K562 (cell line): ENCODE results near the gene VTCN1. TPM values are rescaled to one million over a fixed set of nuclear protein-coding genes. Genes with fewer than 3 reads are reported as not detected.

ENCODE experiments used
- ARID1B ChIP-seq: fragments of 450-650 bp; IDR thresholded peaks from 2 replicates; pipeline ENCODE4 v1.6.1; 2016; ENCODE audit warnings: antibody characterized with exemption, mild to moderate bottlenecking, inconsistent platforms
- E2F1 ChIP-seq: sonication (generic); formaldehyde crosslinking; IDR thresholded peaks from 2 replicates; pipeline ENCODE4 v1.8.1; 2023; ENCODE audit warnings: mild to moderate bottlenecking, missing genetic modification reagents, moderate library complexity
- HNRNPL ChIP-seq: fragments of 200-400 bp; formaldehyde crosslinking; IDR thresholded peaks from 2 replicates; pipeline ENCODE4 v1.6.1; 2017; ENCODE audit warnings: low read depth, mild to moderate bottlenecking, low read length
- JUND ChIP-seq, 2 experiments: IDR thresholded peaks; 2 replicates in 1 of 2; 3 replicates in 1 of 2; pipeline ENCODE4 v1.6.1; 2011; ENCODE audit warnings: borderline replicate concordance in 2 of 2, low read depth in 2 of 2, low read length in 2 of 2, improper control_type of control experiment in 1 of 2, missing biosample characterization in 1 of 2, missing genetic modification characterization in 1 of 2, missing genetic modification reagents in 1 of 2
- NFE2 ChIP-seq: IDR thresholded peaks from 2 replicates; pipeline ENCODE4 v1.6.1; 2014; ENCODE audit warnings: antibody characterized with exemption, low read depth
- NFIC ChIP-seq: fragments of 450-650 bp; IDR thresholded peaks from 2 replicates; pipeline ENCODE4 v1.6.1; 2017; ENCODE audit warnings: mild to moderate bottlenecking, inconsistent platforms
- POLR2B ChIP-seq: fragments of 450-650 bp; IDR thresholded peaks from 2 replicates; pipeline ENCODE4 v1.6.1; 2018; ENCODE audit warnings: low read depth; ENCODE audit not compliant: partially characterized antibody
- SAP30 ChIP-seq: fragments of 200-600 bp; sonication (generic); IDR thresholded peaks from 2 replicates; pipeline ENCODE4 v1.6.1; 2012; ENCODE audit warnings: borderline replicate concordance, low read depth, mild to moderate bottlenecking, moderate library complexity, low read length, control low read depth, inconsistent platforms; ENCODE audit not compliant: insufficient read depth, poor library complexity, severe bottlenecking
- ZNF318 ChIP-seq, 2 experiments: fragments of 450-650 bp; IDR thresholded peaks; 2 replicates each; pipeline ENCODE4 v1.6.1; 2016; ENCODE audit warnings: mild to moderate bottlenecking in 2 of 2, borderline replicate concordance in 1 of 2, low read depth in 1 of 2, moderate library complexity in 1 of 2
- ZNF445 ChIP-seq: fragments of 250-450 bp; sonication (Bioruptor Pico); IDR thresholded peaks from 2 replicates; pipeline ENCODE4 v1.4.0; 2020; ENCODE audit warnings: low read depth, mild to moderate bottlenecking, moderate library complexity
- polyA plus RNA-seq, 8 experiments: library from polyadenylated mRNA; depleted of rRNA in 4 of 8; stranded (reverse) in 5 of 8; unstranded in 3 of 8; fragments of >200 nt; fragmentation: Nextera tagmentation in 2 of 8; fragmentation: Illumina TruSeq in 1 of 8; extraction: Ambion mirVana in 2 of 8; extraction: Trizol in 1 of 8; gene quantifications; 2 replicates each; pipeline versions ENCODE4 v1.2.1 to v1.2.3, GENCODE V29; 2011 to 2014; ENCODE audit warnings: inconsistent platforms in 1 of 8, missing spikeins in 1 of 8
- total RNA-seq, 7 experiments: library from RNA; depleted of rRNA in 6 of 7; stranded (reverse); fragments of >200 nt in 6 of 7; fragmentation: Illumina TruSeq in 2 of 7; extraction: Trizol in 2 of 7; gene quantifications; 2 replicates each; pipeline versions ENCODE4 v1.2.1 to v1.2.3, GENCODE V29; 2011 to 2021; ENCODE audit warnings: low replicate concordance in 1 of 7
- TF ChIP-seq, protein P1 (sequence below), 2 experiments: IDR thresholded peaks; 2 replicates each; pipeline ENCODE4 v1.6.1; 2012; ENCODE audit warnings: improper control_type of control experiment in 2 of 2, low read depth in 2 of 2, low read length in 2 of 2, borderline replicate concordance in 1 of 2
- TF ChIP-seq, protein P2 (sequence below): fragments of 450-650 bp; IDR thresholded peaks from 2 replicates; pipeline ENCODE4 v1.6.1; 2016

VTCN1 gene
- total and polyA plus RNA-seq, 9 of the 15 experiments (the other 6 are each of a cell fraction or from before 2014, with no cell fraction given): not detected

DNA sequence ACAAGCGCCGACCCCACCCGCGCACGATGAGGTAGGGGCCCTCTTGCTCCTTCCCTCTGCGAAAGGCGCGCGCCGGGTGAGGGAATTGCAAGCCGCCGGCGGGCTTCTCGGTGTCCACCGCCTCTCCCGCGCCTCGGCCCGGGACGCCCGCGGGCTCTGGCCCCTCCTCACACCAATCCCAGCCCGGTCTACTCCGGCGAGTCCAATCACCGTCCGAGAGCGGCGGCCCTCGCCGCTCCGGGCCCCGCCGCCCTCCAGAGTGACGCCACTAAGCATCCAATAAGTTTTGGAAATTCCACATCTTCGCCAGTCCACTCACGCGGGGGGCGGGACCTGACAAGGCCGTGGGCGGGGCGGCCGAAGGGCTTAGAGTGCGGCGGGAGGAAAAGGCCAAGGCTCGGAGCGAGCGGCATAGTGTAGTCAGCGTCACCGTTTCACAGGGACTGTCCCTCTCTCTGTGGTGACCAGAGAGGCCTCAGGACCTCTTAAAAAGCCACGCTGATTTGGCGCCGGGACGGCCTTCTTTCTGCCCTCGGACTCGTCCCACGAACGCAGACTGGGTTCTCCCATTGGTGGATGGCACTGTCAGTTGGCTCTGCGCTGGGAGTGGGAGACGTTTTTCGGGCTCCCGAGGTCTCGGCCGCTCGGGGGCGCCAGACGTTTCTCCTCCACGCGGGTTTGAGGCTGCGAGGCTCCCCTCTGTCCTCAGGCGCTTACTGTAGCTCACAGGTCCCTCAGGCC is 89.0 kb downstream of the VTCN1 start, which contains the start of gene TRIM45 (continued):
- TF ChIP-seq, protein P1, sequence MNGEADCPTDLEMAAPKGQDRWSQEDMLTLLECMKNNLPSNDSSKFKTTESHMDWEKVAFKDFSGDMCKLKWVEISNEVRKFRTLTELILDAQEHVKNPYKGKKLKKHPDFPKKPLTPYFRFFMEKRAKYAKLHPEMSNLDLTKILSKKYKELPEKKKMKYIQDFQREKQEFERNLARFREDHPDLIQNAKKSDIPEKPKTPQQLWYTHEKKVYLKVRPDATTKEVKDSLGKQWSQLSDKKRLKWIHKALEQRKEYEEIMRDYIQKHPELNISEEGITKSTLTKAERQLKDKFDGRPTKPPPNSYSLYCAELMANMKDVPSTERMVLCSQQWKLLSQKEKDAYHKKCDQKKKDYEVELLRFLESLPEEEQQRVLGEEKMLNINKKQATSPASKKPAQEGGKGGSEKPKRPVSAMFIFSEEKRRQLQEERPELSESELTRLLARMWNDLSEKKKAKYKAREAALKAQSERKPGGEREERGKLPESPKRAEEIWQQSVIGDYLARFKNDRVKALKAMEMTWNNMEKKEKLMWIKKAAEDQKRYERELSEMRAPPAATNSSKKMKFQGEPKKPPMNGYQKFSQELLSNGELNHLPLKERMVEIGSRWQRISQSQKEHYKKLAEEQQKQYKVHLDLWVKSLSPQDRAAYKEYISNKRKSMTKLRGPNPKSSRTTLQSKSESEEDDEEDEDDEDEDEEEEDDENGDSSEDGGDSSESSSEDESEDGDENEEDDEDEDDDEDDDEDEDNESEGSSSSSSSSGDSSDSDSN (IDR thresholded peaks at IDR 0.05; ENCODE audit: borderline replicate concordance in 1 of 2, low read depth in 2 of 2, low read length in 2 of 2): peak in 1 of 2 experiments; percentile 50; a peak in 2 of 4 replicates
- TF ChIP-seq SAP30 (peak; percentile 15), E2F1 (peak; percentile 46; the same call in 1 of the 2 replicates), ZNF445 (CRISPR knock-in tag) (no peak), ZNF318 (IDR thresholded peaks at IDR 0.05; ENCODE audit: borderline replicate concordance in 1 of 2, low read depth in 1 of 2) (no peak), NFE2 (no peak), POLR2B (peak; percentile 56), ARID1B (peak; percentile 10; the same call in 1 of the 2 replicates), JUND (IDR thresholded peaks at IDR 0.05; ENCODE audit: borderline replicate concordance, low read depth, low read length) (peak; percentile 56; the same call in 1 of the 2 replicates), JUND (tag; IDR thresholded peaks at IDR 0.05; ENCODE audit: borderline replicate concordance, low read depth, low read length) (peak; percentile 27; the same call in 1 of the 3 replicates), NFIC (peak; percentile 47), HNRNPL (no peak)
- TF ChIP-seq, protein P2, sequence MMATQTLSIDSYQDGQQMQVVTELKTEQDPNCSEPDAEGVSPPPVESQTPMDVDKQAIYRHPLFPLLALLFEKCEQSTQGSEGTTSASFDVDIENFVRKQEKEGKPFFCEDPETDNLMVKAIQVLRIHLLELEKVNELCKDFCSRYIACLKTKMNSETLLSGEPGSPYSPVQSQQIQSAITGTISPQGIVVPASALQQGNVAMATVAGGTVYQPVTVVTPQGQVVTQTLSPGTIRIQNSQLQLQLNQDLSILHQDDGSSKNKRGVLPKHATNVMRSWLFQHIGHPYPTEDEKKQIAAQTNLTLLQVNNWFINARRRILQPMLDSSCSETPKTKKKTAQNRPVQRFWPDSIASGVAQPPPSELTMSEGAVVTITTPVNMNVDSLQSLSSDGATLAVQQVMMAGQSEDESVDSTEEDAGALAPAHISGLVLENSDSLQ: peak; percentile 99
